BJ (cell line): ENCODE data around the gene MPEG1. TPM values are rescaled to one million over a fixed set of nuclear protein-coding genes. Genes with fewer than 3 reads are reported as not detected.

Source experiments
- CTCF ChIA-PET: fragments of 350-600 bp; formaldehyde crosslinking; extraction: SDS; loops from one replicate; lab custom pipeline; 2021; ENCODE audit warnings: antibody characterized with exemption, inconsistent platforms; lab: Yijun Ruan, JAX
- POLR2A ChIA-PET: fragments of 300-600 bp; sonication (Branson Sonifier 250); formaldehyde crosslinking; extraction: SDS; loops from one replicate; lab custom pipeline; 2021; ENCODE audit warnings: antibody characterized with exemption; lab: Charles Lee
- DNase-seq: peaks from one replicate; pipeline ENCODE4 v3.0.0-alpha.2; 2011; ENCODE audit warnings: low read depth
- H3K27me3 ChIP-seq: 2 replicates; pipeline ENCODE4 v1.6.0; 2011; ENCODE audit warnings: low read length; ENCODE audit not compliant: control insufficient read depth, insufficient read depth
- H3K36me3 ChIP-seq: 2 replicates; pipeline ENCODE4 v1.5.1; 2011; ENCODE audit warnings: low read length; ENCODE audit not compliant: control insufficient read depth, insufficient read depth
- H3K4me3 ChIP-seq: 2 replicates; pipeline ENCODE4 v1.5.1; 2011; ENCODE audit warnings: low read depth, mild to moderate bottlenecking, control low read depth, low read length
- CTCF ChIP-seq: IDR thresholded peaks from 2 replicates; pipeline ENCODE4 v1.5.1; 2011; ENCODE audit warnings: low read depth, mild to moderate bottlenecking, control low read depth, inconsistent platforms, low read length, moderate library complexity; ENCODE audit not compliant: insufficient read depth
- polyA plus RNA-seq: library from polyadenylated mRNA; depleted of rRNA; stranded (reverse); fragments of >200 nt; gene quantifications from 2 replicates; pipeline ENCODE4 v1.2.3, GENCODE V29; 2011

The MPEG1 gene
- polyA plus RNA-seq, 1 experiment = not detected

GRCh38 chr11:59179121-59179520 is 33.6 kb downstream of the MPEG1 start:
- H3K27me3 ChIP-seq = no peaks in the 10 kb centered on the region
- H3K36me3 ChIP-seq = no peaks in the 10 kb centered on the region
- no peak for TF ChIP-seq CTCF
- POLR2A ChIA-PET = no interaction called here
- DNase-seq = no peak
- H3K4me3 ChIP-seq = no peak overlapping the region
- CTCF ChIA-PET = interaction anchor here (11.6 kb wide), 1 partner anchor 25 kb away, joined by 202 read pairs; no protein-coding TSS in a partner anchor

GRCh38 chr11:59178402-59178801 is 34.3 kb downstream of the MPEG1 start:
- DNase-seq = no peak
- POLR2A ChIA-PET = no interaction called here

GRCh38 chr11:59176330-59176729 is 36.4 kb downstream of the MPEG1 start:
- POLR2A ChIA-PET = no interaction called here
- Histone ChIP-seq H3K27me3 (no peaks in the 10 kb centered on the region), H3K36me3 (no peaks in the 10 kb centered on the region), H3K4me3 (no peak overlapping the region)
- CTCF ChIA-PET = interaction anchor here (9.8 to 11.6 kb wide), 2 partner anchors 12 to 28 kb away, joined by 160 to 202 read pairs; no protein-coding TSS in a partner anchor
- no peak for DNase-seq
- TF ChIP-seq CTCF = no peak

More at GRCh38 chr11:59178402-59178801, 34.3 kb downstream of the MPEG1 start:
- no peak overlapping the region for H3K4me3 ChIP-seq
- CTCF ChIA-PET = interaction anchor here (9.8 to 11.6 kb wide), 2 partner anchors 10 to 26 kb away, joined by 160 to 202 read pairs; no protein-coding TSS in a partner anchor
- TF ChIP-seq CTCF = no peak
- H3K36me3 ChIP-seq = no peaks in the 10 kb centered on the region
- H3K27me3 ChIP-seq = no peaks in the 10 kb centered on the region

- POLR2A ChIA-PET = no interaction called here
- no peak overlapping the region for H3K4me3 ChIP-seq
- no peak for DNase-seq
- TF ChIP-seq CTCF = no peak
- H3K36me3 ChIP-seq = no peaks in the 10 kb centered on the region
- CTCF ChIA-PET = interaction anchor here (1.2 to 11.6 kb wide), 5 partner anchors 11 to 33 kb away, joined by 4 to 202 read pairs (median 7); no protein-coding TSS in a partner anchor
- H3K27me3 ChIP-seq = no peaks in the 10 kb centered on the region
These were observed 37.6 kb downstream of the MPEG1 start for GRCh38 chr11:59175091-59175501.

DNA sequence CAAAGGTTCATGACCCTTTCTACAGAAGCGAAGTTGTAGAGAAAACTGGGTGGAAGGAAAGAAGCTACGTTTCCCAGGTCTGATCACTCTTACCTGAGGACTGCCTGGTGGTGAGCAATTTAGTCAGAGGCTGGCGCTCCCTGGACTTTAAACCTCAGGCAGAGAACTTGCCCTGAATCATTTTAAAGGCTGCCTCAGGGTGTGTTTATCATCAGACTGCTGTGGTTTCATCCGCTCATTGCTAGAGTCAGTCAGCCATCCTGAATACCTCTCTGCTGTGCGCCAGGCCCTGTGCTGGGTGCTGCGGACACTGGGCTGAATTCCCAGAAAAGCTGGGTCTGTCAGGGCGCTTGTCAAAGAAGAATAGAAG is 38.1 kb downstream of the MPEG1 start:
- TF ChIP-seq CTCF = no peak
- DNase-seq = no peak
- no peaks in the 10 kb centered on the region for H3K36me3 ChIP-seq
- H3K27me3 ChIP-seq = no peaks in the 10 kb centered on the region
- ChIA-PET POLR2A (interaction anchor here (0.8 kb wide), 1 partner anchor 11 kb away, joined by 6 read pairs; no protein-coding TSS in a partner anchor), CTCF (interaction anchor here (1.0 to 11.6 kb wide), 7 partner anchors 11 to 112 kb away, joined by 3 to 202 read pairs (median 5); no protein-coding TSS in a partner anchor)
- H3K4me3 ChIP-seq = no peak overlapping the region
